ENCODE results near the gene MSL3B.

Gene MSL3B

GRCh38 chr2:233835230-233836186 is 32.7 kb downstream of the MSL3B start:
- in situ Hi-C loops (cut with HindIII; ENCODE audit: low pct_unique_long_range_greater_than_20kb, low sequenced_read_pairs) = no loop called here
- H3K9me3 ChIP-seq (ENCODE audit: control insufficient read depth, insufficient read depth, low read depth, low read length) = no peaks in the 10 kb centered on the region
- H3K36me3 ChIP-seq (ENCODE audit: control insufficient read depth, insufficient read depth, low read length) = peaks cover 12% of the 10 kb centered on the region
- DNase-seq (ENCODE audit: low read depth, low spot score) = no peak
- no peaks in the 10 kb centered on the region for H3K27me3 ChIP-seq (ENCODE audit: control insufficient read depth, insufficient read depth, low read length)
- no peak for ATAC-seq
- peak overlapping the region; percentile 57 for H3K27ac ChIP-seq (ENCODE audit: low read length)
- intact Hi-C loops (cut with micrococcal nuclease; ENCODE audit: unreplicated experiment) = no loop called here
- POLR2A ChIA-PET = no interaction called here
- peaks cover 64% of the 10 kb centered on the region for H3K4me1 ChIP-seq (ENCODE audit: control insufficient read depth, insufficient read depth, low read length)
- BruUV-seq (replicated peaks) = no TSS peak
- H3K4me3 ChIP-seq (ENCODE audit: low read depth in 2 of 2, low read length in 2 of 2) = no peak overlapping the region
- CTCF ChIA-PET = no interaction called here
- no peak for TF ChIP-seq TCF7L2 (IDR thresholded peaks at IDR 0.05; ENCODE audit: low read depth, low read length)
- TF ChIP-seq POLR2AphosphoS5 (IDR thresholded peaks at IDR 0.05; ENCODE audit: low read depth, low read length) = 0 out of 2 replicates have a peak, but pooled peaks have one; percentile 53
- TF ChIP-seq SIN3A (IDR thresholded peaks at IDR 0.05; ENCODE audit: borderline replicate concordance, insufficient read depth, low read depth, low read length) = no peak

- Histone ChIP-seq H3K27me3 (ENCODE audit: control insufficient read depth, insufficient read depth, low read length) (no peaks in the 10 kb centered on the region), H3K4me1 (ENCODE audit: control insufficient read depth, insufficient read depth, low read length) (peaks cover 49% of the 10 kb centered on the region), H3K27ac (ENCODE audit: low read length) (peak overlapping the region; percentile 83), H3K9me3 (ENCODE audit: control insufficient read depth, insufficient read depth, low read depth, low read length) (no peaks in the 10 kb centered on the region), H3K4me3 (ENCODE audit: low read depth in 2 of 2, low read length in 2 of 2) (0 out of 4 replicates have a peak overlapping the region, but pooled peaks of 1 of the 2 experiments have one; percentile 8), H3K36me3 (ENCODE audit: control insufficient read depth, insufficient read depth, low read length) (peaks cover 6% of the 10 kb centered on the region)
- TF ChIP-seq REST (IDR thresholded peaks at IDR 0.05; ENCODE audit: insufficient read depth in 1 of 2, low read depth in 2 of 2, low read length in 1 of 2) = no peak
- DNase-seq (ENCODE audit: low read depth, low spot score) (no peak), ATAC-seq (peak; percentile 19)
- BruUV-seq (replicated peaks) = TSS peak; percentile 48
- ChIA-PET CTCF (interaction anchor here (0.5 to 1.3 kb wide), 8 partner anchors 60 to 446 kb away, joined by 3 to 8 read pairs (median 4); no protein-coding TSS in a partner anchor), POLR2A (interaction anchor here (0.7 kb wide), 1 partner anchor 468 kb away, joined by 4 read pairs; no protein-coding TSS in a partner anchor)
- in situ Hi-C loops (cut with HindIII; ENCODE audit: low pct_unique_long_range_greater_than_20kb, low sequenced_read_pairs) = no loop called here
- intact Hi-C loops (cut with micrococcal nuclease; ENCODE audit: unreplicated experiment) = no loop called here
Observed at GRCh38 chr2:233833345-233833744, 34.8 kb downstream of the MSL3B start.

- in situ Hi-C loops (cut with HindIII; ENCODE audit: low pct_unique_long_range_greater_than_20kb, low sequenced_read_pairs) = no loop called here
- intact Hi-C loops (cut with micrococcal nuclease; ENCODE audit: unreplicated experiment) = no loop called here
- TF ChIP-seq POLR2AphosphoS5 (IDR thresholded peaks at IDR 0.05; ENCODE audit: low read depth, low read length) (no peak; the same call in none of the 2 replicates), REST (IDR thresholded peaks at IDR 0.05; ENCODE audit: insufficient read depth in 1 of 2, low read depth in 2 of 2, low read length in 1 of 2) (no peak), CTCF (IDR thresholded peaks at IDR 0.05) (peak; percentile 78), TCF7L2 (IDR thresholded peaks at IDR 0.05; ENCODE audit: low read depth, low read length) (no peak)
- POLR2A ChIA-PET = interaction anchor here (0.6 to 0.7 kb wide), 2 partner anchors 467 to 715 kb away, joined by 4 to 26 read pairs; no protein-coding TSS in a partner anchor
- DNase-seq (ENCODE audit: low read depth, low spot score) (no peak), ATAC-seq (peak; percentile 87)
- Histone ChIP-seq H3K9me3 (ENCODE audit: control insufficient read depth, insufficient read depth, low read depth, low read length) (no peaks in the 10 kb centered on the region), H3K4me3 (ENCODE audit: low read depth in 2 of 2, low read length in 2 of 2) (0 out of 4 replicates have a peak overlapping the region, but pooled peaks of 1 of the 2 experiments have one; percentile 8), H3K27me3 (ENCODE audit: control insufficient read depth, insufficient read depth, low read length) (no peaks in the 10 kb centered on the region), H3K27ac (ENCODE audit: low read length) (peak overlapping the region; percentile 83), H3K4me1 (ENCODE audit: control insufficient read depth, insufficient read depth, low read length) (peaks cover 45% of the 10 kb centered on the region), H3K36me3 (ENCODE audit: control insufficient read depth, insufficient read depth, low read length) (peaks cover 6% of the 10 kb centered on the region)
- CTCF ChIA-PET = interaction anchor here (0.5 to 1.3 kb wide), 10 partner anchors 60 to 446 kb away, joined by 3 to 8 read pairs (median 4); no protein-coding TSS in a partner anchor
- BruUV-seq (replicated peaks) = no TSS peak
Observed at GRCh38 chr2:233832869-233833311, 35.3 kb downstream of the MSL3B start.
